ENCODE measurements around the gene FAM20C.
"Not testable (repeated sequence)": the region's sequence is repeated elsewhere in the genome, so short reads cannot be mapped to it uniquely, and the experiment has no call there.

FAM20C gene

GRCh38 chr7:294440-295154 is 102.2 kb downstream of the FAM20C start:
- no peak for DNase-seq (ENCODE audit: low read depth)

GRCh38 chr7:295155-296154 is 103.1 kb downstream of the FAM20C start:
- no peak for DNase-seq (ENCODE audit: low read depth)

GRCh38 chr7:296373-296945 is 104.1 kb downstream of the FAM20C start:
- no peak for DNase-seq (ENCODE audit: low read depth)

- not testable (repeated sequence) for DNase-seq (ENCODE audit: low read depth)
Measured at GRCh38 chr7:297141-297540, 104.8 kb downstream of the FAM20C start.

GRCh38 chr7:297611-298374 is 105.4 kb downstream of the FAM20C start:
- no peak for DNase-seq (ENCODE audit: low read depth)

GRCh38 chr7:298375-298702 is 106.0 kb downstream of the FAM20C start:
- no peak for DNase-seq (ENCODE audit: low read depth)

GRCh38 chr7:298743-299142 is 106.4 kb downstream of the FAM20C start:
- DNase-seq (ENCODE audit: low read depth) = no peak

GRCh38 chr7:299169-299568 is 106.8 kb downstream of the FAM20C start:
- DNase-seq (ENCODE audit: low read depth) = no peak

- no peak for DNase-seq (ENCODE audit: low read depth)
Measured at GRCh38 chr7:299628-300027, 107.3 kb downstream of the FAM20C start.

GRCh38 chr7:300048-300447 is 107.7 kb downstream of the FAM20C start:
- DNase-seq (ENCODE audit: low read depth) = no peak

- no peak for DNase-seq (ENCODE audit: low read depth)
Measured at GRCh38 chr7:300546-301290, 108.3 kb downstream of the FAM20C start.

- DNase-seq (ENCODE audit: low read depth) = no peak
Measured at GRCh38 chr7:301291-302053, 109.1 kb downstream of the FAM20C start.

- no peak for DNase-seq (ENCODE audit: low read depth)
Measured at GRCh38 chr7:302054-302992, 110.0 kb downstream of the FAM20C start.

- no peak for DNase-seq (ENCODE audit: low read depth)
Measured at GRCh38 chr7:303425-303824, 111.1 kb downstream of the FAM20C start.

GRCh38 chr7:303884-304573 is 111.7 kb downstream of the FAM20C start:
- DNase-seq (ENCODE audit: low read depth) = no peak

- DNase-seq (ENCODE audit: low read depth) = no peak
Measured at GRCh38 chr7:304574-305409, 112.4 kb downstream of the FAM20C start.

GRCh38 chr7:305410-306151 is 113.2 kb downstream of the FAM20C start:
- no peak for DNase-seq (ENCODE audit: low read depth)

Data from HS-27A (cell line).